NCI-H2107 (cell line): ENCODE data around the gene ADORA2A.
"Not testable (repeated sequence)": the region's sequence is repeated elsewhere in the genome, so short reads cannot be mapped to it uniquely, and the experiment has no call there.

Experiments used
- DNase-seq: peaks from one replicate; lab custom pipeline; 2025; lab: John Stamatoyannopoulos, UW

The ADORA2A gene

GRCh38 chr22:24489011-24489410 is 61.6 kb downstream of the ADORA2A start:
- DNase-seq = no peak

- not testable (repeated sequence) for DNase-seq
Measured at GRCh38 chr22:24489434-24489833, 62.0 kb downstream of the ADORA2A start.
